ENCODE measurements around the gene FBXL7.

The FBXL7 gene

DNA sequence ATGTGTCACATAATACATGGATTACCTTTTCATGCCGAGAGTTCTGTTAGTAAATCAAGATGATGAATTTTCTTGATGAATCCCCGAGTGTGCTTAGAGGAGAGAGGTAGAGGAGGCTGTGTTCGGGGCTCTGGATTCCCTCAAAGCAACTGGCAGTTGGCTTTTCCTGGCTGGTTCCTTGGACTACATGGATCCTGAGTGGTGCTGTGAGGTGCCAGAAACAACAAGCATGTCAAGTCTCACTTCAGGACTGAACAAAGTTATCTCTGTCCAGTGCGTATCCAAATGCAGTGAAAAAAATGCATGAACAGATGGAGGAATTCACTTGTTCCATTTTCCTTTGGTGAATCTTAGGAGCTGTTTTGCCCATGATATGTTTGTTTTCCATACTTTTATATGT, 231.7 kb downstream of the FBXL7 start:
- Histone ChIP-seq H3K36me3 (replicated peaks; ENCODE audit: low read depth, low read length) (no peaks in the 10 kb centered on the region), H2AFZ (ENCODE audit: low read depth, low read length) (no peak overlapping the region), H3K9me3 (ENCODE audit: insufficient read depth, low read length) (no peaks in the 10 kb centered on the region), H3K4me2 (ENCODE audit: low read length) (no peak overlapping the region), H3K27ac (ENCODE audit: low read length) (no peak overlapping the region), H4K20me1 (ENCODE audit: insufficient read depth, low read length) (no peaks in the 10 kb centered on the region), H3K4me3 (ENCODE audit: low read length) (no peak overlapping the region), H3K9ac (ENCODE audit: low read length) (no peak overlapping the region), H3K4me1 (ENCODE audit: low read length) (no peaks in the 10 kb centered on the region), H3K79me2 (ENCODE audit: low read length) (no peaks in the 10 kb centered on the region), H3K27me3 (ENCODE audit: low read depth, low read length) (no peaks in the 10 kb centered on the region)
- TF ChIP-seq EZH2phosphoT487 (IDR thresholded peaks at IDR 0.05; ENCODE audit: low read depth) = no peak
- TF ChIP-seq, protein P1, sequence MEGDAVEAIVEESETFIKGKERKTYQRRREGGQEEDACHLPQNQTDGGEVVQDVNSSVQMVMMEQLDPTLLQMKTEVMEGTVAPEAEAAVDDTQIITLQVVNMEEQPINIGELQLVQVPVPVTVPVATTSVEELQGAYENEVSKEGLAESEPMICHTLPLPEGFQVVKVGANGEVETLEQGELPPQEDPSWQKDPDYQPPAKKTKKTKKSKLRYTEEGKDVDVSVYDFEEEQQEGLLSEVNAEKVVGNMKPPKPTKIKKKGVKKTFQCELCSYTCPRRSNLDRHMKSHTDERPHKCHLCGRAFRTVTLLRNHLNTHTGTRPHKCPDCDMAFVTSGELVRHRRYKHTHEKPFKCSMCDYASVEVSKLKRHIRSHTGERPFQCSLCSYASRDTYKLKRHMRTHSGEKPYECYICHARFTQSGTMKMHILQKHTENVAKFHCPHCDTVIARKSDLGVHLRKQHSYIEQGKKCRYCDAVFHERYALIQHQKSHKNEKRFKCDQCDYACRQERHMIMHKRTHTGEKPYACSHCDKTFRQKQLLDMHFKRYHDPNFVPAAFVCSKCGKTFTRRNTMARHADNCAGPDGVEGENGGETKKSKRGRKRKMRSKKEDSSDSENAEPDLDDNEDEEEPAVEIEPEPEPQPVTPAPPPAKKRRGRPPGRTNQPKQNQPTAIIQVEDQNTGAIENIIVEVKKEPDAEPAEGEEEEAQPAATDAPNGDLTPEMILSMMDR (IDR thresholded peaks at IDR 0.05; ENCODE audit: low read depth, low read length) = no peak

DNA sequence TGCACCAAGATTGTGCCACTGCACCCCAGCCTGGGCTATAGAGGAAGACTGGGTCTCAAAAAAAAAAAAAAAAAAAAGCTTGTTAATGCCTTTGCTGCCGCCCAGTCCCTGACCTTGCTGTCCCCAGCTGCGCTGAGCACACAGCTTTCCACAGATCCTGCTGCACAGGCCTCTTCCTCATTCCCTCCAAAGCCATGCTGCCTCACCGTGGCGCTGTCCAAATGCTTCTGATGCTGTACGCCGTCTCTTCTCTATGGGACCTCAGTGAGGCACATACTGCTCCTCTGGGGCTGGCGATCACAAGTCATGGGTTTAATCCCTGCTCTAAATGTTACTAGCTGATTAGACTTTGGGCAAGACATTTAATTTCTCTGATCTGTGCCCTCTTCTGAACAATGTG, 234.1 kb downstream of the FBXL7 start:
- Histone ChIP-seq H3K79me2 (ENCODE audit: low read length) (no peaks in the 10 kb centered on the region), H3K9me3 (ENCODE audit: insufficient read depth, low read length) (no peaks in the 10 kb centered on the region), H2AFZ (ENCODE audit: low read depth, low read length) (no peak overlapping the region), H3K36me3 (replicated peaks; ENCODE audit: low read depth, low read length) (no peaks in the 10 kb centered on the region), H3K9ac (ENCODE audit: low read length) (no peak overlapping the region), H3K4me1 (ENCODE audit: low read length) (no peaks in the 10 kb centered on the region), H3K27ac (ENCODE audit: low read length) (no peak overlapping the region), H3K27me3 (ENCODE audit: low read depth, low read length) (no peaks in the 10 kb centered on the region), H3K4me2 (ENCODE audit: low read length) (no peak overlapping the region), H3K4me3 (ENCODE audit: low read length) (no peak overlapping the region), H4K20me1 (ENCODE audit: insufficient read depth, low read length) (no peaks in the 10 kb centered on the region)
- TF ChIP-seq, protein P1 (IDR thresholded peaks at IDR 0.05; ENCODE audit: low read depth, low read length) = no peak
- TF ChIP-seq EZH2phosphoT487 (IDR thresholded peaks at IDR 0.05; ENCODE audit: low read depth) = no peak

DNA sequence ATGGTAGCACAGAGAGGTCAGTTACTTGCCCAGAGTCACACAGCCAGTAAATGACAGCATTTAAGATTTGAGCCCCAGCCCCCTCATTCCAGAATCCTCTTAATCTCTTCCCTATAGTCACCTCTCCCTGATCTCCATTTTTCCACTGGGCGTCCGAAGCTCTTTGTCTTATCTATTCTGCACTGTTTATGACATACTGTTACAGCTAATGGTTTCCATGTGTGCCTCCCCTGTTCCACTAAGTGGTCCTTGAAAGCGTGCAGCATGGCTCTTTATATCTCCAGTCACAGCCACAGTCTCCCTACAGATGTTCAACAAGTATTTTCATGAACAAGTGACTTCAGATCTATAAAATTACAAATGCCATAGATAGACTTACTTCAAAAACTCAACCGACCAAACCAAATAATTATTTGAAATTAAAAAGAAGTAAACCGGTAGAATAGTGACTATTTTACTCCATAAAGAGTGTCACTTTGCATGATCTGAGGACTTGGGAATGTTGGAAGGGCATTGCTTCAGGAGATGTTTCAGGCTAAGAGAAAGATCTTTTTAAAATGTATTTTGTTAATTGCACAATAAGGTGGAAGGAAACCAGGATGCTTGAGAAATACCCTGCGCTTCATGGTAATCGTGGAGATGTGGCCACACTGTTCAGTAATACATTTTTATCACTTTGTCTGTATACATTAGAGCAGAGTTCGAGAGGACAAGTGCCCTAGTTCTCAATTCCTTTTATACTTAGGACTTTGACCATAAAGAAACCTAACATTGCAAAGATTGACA, 237.2 kb downstream of the FBXL7 start:
- H3K27me3 ChIP-seq (ENCODE audit: low read depth, low read length) = no peaks in the 10 kb centered on the region
- H4K20me1 ChIP-seq (ENCODE audit: insufficient read depth, low read length) = no peaks in the 10 kb centered on the region
- H3K4me1 ChIP-seq (ENCODE audit: low read length) = no peaks in the 10 kb centered on the region
- H3K4me2 ChIP-seq (ENCODE audit: low read length) = no peak overlapping the region
- H3K36me3 ChIP-seq (replicated peaks; ENCODE audit: low read depth, low read length) = no peaks in the 10 kb centered on the region
- no peaks in the 10 kb centered on the region for H3K79me2 ChIP-seq (ENCODE audit: low read length)
- H3K4me3 ChIP-seq (ENCODE audit: low read length) = no peak overlapping the region
- H3K27ac ChIP-seq (ENCODE audit: low read length) = no peak overlapping the region
- H3K9ac ChIP-seq (ENCODE audit: low read length) = no peak overlapping the region
- H2AFZ ChIP-seq (ENCODE audit: low read depth, low read length) = no peak overlapping the region
- TF ChIP-seq, protein P1 (IDR thresholded peaks at IDR 0.05; ENCODE audit: low read depth, low read length) = no peak
- TF ChIP-seq EZH2phosphoT487 (IDR thresholded peaks at IDR 0.05; ENCODE audit: low read depth) = no peak
- H3K9me3 ChIP-seq (ENCODE audit: insufficient read depth, low read length) = no peaks in the 10 kb centered on the region

DNA sequence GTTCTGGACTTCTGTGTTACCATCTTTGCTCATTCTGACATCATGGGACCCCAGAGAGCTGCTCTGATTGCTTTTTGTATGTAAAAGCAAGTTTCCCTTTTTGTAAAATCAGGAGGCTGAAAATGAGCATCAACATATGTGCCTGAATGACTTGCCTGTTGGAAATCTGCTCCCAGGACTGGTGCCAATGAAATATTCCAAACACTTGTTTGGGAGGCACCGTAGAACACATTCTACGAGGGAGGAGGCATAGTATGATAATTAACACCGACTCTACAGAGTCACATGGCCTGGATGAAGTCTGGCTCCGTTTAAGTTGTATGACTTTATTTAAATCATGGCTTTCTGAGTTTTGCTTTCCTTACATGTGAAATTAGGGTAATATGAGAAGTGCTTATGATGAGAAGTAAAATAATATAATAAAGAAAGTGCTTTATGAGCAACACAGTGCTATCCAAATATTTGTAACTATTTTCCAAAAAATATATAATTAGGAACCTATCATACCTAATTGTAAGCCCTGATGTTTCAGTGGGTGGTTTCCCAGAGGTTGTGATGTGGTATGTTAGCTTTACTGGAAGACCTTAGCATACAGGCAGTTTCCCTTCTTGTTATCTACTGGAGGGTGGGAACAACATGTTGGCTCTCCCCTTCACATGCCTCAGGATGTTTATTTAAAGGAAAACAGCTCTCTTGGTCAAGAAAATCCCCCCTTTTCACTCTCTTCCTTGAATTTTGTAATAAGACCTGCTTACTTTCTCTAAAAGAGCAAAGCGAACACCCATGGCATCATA, 238.1 kb downstream of the FBXL7 start:
- Histone ChIP-seq H3K27me3 (ENCODE audit: low read depth, low read length) (no peaks in the 10 kb centered on the region), H2AFZ (ENCODE audit: low read depth, low read length) (no peak overlapping the region), H3K4me1 (ENCODE audit: low read length) (no peaks in the 10 kb centered on the region), H3K9me3 (ENCODE audit: insufficient read depth, low read length) (no peaks in the 10 kb centered on the region), H3K9ac (ENCODE audit: low read length) (no peak overlapping the region), H3K79me2 (ENCODE audit: low read length) (no peaks in the 10 kb centered on the region), H3K4me3 (ENCODE audit: low read length) (no peak overlapping the region), H4K20me1 (ENCODE audit: insufficient read depth, low read length) (no peaks in the 10 kb centered on the region), H3K27ac (ENCODE audit: low read length) (no peak overlapping the region), H3K4me2 (ENCODE audit: low read length) (no peak overlapping the region), H3K36me3 (replicated peaks; ENCODE audit: low read depth, low read length) (no peaks in the 10 kb centered on the region)
- no peak for TF ChIP-seq EZH2phosphoT487 (IDR thresholded peaks at IDR 0.05; ENCODE audit: low read depth)
- TF ChIP-seq, protein P1 (IDR thresholded peaks at IDR 0.05; ENCODE audit: low read depth, low read length) = no peak

Measured in OCI-LY3 (cell line).